HepG2 (cell line): ENCODE measurements around the gene HPS3. TPM values are rescaled to one million over a fixed set of nuclear protein-coding genes. Genes with fewer than 3 reads are reported as not detected.

Experiments
- GLI4 ChIP-seq: sonication (generic); formaldehyde crosslinking; IDR thresholded peaks from 2 replicates; pipeline ENCODE4 v1.5.1; 2020; ENCODE audit warnings: missing genetic modification reagents, mild to moderate bottlenecking, moderate library complexity, borderline replicate concordance
- MIER2 ChIP-seq: IDR thresholded peaks from 2 replicates; pipeline ENCODE4 v1.6.1; 2016; ENCODE audit warnings: missing biosample characterization, missing genetic modification reagents
- NR2F2 ChIP-seq: IDR thresholded peaks from 2 replicates; pipeline ENCODE4 v1.6.1; 2012; ENCODE audit warnings: low read depth, inconsistent platforms, borderline replicate concordance
- RAD51 ChIP-seq: fragments of 450-650 bp; IDR thresholded peaks from 2 replicates; pipeline ENCODE4 v1.6.1; 2016; ENCODE audit warnings: borderline replicate concordance
- ZBTB20 ChIP-seq: sonication (generic); formaldehyde crosslinking; IDR thresholded peaks from 2 replicates; pipeline ENCODE4 v1.8.1; 2023; ENCODE audit warnings: missing genetic modification reagents, low read depth, mild to moderate bottlenecking, borderline replicate concordance
- ZNF441 ChIP-seq: sonication (generic); formaldehyde crosslinking; IDR thresholded peaks from 2 replicates; pipeline ENCODE4 v1.7.0; 2021; ENCODE audit warnings: missing genetic modification reagents, borderline replicate concordance
- ZNF816 ChIP-seq: sonication (generic); formaldehyde crosslinking; IDR thresholded peaks from 2 replicates; pipeline ENCODE4 v1.8.0; 2022; ENCODE audit warnings: missing genetic modification reagents, mild to moderate bottlenecking, borderline replicate concordance
- polyA plus RNA-seq, 8 experiments: library from polyadenylated mRNA; depleted of rRNA in 3 of 8; stranded (reverse) in 7 of 8; unstranded in 1 of 8; fragments of >200 nt; fragmentation: Illumina TruSeq in 4 of 8; extraction: Trizol in 4 of 8; gene quantifications; 2 replicates each; pipeline versions ENCODE4 v1.2.1 to v1.2.3, GENCODE V29; 2011 to 2016; ENCODE audit warnings: low read depth in 4 of 8, missing spikeins in 1 of 8, mixed read lengths in 1 of 8; ENCODE audit not compliant: insufficient read depth in 1 of 8
- total RNA-seq, 5 experiments: library from RNA; depleted of rRNA; stranded (reverse); fragments of >200 nt; fragmentation: Illumina TruSeq; extraction: Trizol; gene quantifications; 2 replicates each; pipeline ENCODE4 v1.2.3, GENCODE V29; 2016; ENCODE audit warnings: low read depth in 1 of 5
- TF ChIP-seq, protein P1 (sequence below): sonication (generic); formaldehyde crosslinking; IDR thresholded peaks from 2 replicates; pipeline ENCODE4 v1.4.0; 2020; ENCODE audit warnings: missing genetic modification reagents
- TF ChIP-seq, protein P2 (sequence below): sonication (generic); formaldehyde crosslinking; IDR thresholded peaks from 2 replicates; pipeline ENCODE4 v1.8.0; 2022; ENCODE audit warnings: mild to moderate bottlenecking, missing genetic modification reagents
- TF ChIP-seq, protein P3 (sequence below): sonication (generic); formaldehyde crosslinking; IDR thresholded peaks from 2 replicates; pipeline ENCODE4 v1.4.0; 2020; ENCODE audit warnings: missing genetic modification reagents
- TF ChIP-seq, protein P4 (sequence below): sonication (generic); formaldehyde crosslinking; IDR thresholded peaks from 2 replicates; pipeline ENCODE4 v1.9.0; 2021; ENCODE audit warnings: missing genetic modification reagents, borderline replicate concordance
- TF ChIP-seq, protein P5 (sequence below), 2 experiments: sonication (generic) in 1 of 2; formaldehyde crosslinking in 1 of 2; IDR thresholded peaks; 2 replicates each; pipeline versions ENCODE4 v1.5.1 to v1.6.1; 2011 to 2020; ENCODE audit warnings: borderline replicate concordance in 1 of 2, low read depth in 1 of 2, low read length in 1 of 2, mild to moderate bottlenecking in 1 of 2, missing genetic modification reagents in 1 of 2, moderate library complexity in 1 of 2
- TF ChIP-seq, protein P6 (sequence below): sonication (generic); formaldehyde crosslinking; IDR thresholded peaks from 2 replicates; pipeline ENCODE4 v1.4.0; 2020; ENCODE audit warnings: mild to moderate bottlenecking, missing genetic modification reagents

Gene HPS3
- total and polyA plus RNA-seq, 2 of the 13 experiments (the other 11 are each of a cell fraction or from before 2014, with no cell fraction given) = 9.5 to 18.9 TPM

DNA sequence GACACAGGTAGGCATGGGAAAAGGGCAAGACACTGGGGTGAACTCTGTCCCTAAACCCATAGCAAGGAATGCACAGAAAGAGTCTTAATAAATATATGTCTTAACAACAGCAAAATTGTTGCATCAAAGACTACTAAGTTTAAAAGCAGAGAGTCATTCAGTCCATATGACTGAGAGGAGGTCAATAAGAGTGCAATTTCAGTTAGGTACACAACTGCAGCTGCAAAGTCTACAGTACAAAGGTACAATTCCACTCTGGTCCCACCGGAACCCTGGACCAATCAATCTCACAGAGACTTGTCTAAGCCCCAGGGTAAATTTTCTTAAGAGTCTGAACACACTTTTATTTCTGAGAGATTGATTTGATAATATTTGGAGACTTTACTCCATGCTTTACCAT is 85.3 kb downstream of the HPS3 start (continued):
- TF ChIP-seq, protein P1, sequence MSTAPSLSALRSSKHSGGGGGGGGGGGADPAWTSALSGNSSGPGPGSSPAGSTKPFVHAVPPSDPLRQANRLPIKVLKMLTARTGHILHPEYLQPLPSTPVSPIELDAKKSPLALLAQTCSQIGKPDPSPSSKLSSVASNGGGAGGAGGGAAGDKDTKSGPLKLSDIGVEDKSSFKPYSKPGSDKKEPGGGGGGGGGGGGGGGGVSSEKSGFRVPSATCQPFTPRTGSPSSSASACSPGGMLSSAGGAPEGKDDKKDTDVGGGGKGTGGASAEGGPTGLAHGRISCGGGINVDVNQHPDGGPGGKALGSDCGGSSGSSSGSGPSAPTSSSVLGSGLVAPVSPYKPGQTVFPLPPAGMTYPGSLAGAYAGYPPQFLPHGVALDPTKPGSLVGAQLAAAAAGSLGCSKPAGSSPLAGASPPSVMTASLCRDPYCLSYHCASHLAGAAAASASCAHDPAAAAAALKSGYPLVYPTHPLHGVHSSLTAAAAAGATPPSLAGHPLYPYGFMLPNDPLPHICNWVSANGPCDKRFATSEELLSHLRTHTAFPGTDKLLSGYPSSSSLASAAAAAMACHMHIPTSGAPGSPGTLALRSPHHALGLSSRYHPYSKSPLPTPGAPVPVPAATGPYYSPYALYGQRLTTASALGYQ (CRISPR knock-in tag) = peak; percentile 70; the same call in 1 of the 2 replicates
- TF ChIP-seq, protein P2, sequence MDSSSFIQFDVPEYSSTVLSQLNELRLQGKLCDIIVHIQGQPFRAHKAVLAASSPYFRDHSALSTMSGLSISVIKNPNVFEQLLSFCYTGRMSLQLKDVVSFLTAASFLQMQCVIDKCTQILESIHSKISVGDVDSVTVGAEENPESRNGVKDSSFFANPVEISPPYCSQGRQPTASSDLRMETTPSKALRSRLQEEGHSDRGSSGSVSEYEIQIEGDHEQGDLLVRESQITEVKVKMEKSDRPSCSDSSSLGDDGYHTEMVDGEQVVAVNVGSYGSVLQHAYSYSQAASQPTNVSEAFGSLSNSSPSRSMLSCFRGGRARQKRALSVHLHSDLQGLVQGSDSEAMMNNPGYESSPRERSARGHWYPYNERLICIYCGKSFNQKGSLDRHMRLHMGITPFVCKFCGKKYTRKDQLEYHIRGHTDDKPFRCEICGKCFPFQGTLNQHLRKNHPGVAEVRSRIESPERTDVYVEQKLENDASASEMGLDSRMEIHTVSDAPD (CRISPR knock-in tag) = no peak
- TF ChIP-seq ZBTB20 (peak; percentile 77; the same call in 1 of the 2 replicates), ZNF816 (CRISPR knock-in tag) (no peak), GLI4 (CRISPR knock-in tag) (no peak), ZNF441 (CRISPR knock-in tag) (no peak), NR2F2 (peak; percentile 72; the same call in 1 of the 2 replicates), MIER2 (peak; percentile 69; the same call in 1 of the 2 replicates), RAD51 (no peak)
- TF ChIP-seq, protein P3, sequence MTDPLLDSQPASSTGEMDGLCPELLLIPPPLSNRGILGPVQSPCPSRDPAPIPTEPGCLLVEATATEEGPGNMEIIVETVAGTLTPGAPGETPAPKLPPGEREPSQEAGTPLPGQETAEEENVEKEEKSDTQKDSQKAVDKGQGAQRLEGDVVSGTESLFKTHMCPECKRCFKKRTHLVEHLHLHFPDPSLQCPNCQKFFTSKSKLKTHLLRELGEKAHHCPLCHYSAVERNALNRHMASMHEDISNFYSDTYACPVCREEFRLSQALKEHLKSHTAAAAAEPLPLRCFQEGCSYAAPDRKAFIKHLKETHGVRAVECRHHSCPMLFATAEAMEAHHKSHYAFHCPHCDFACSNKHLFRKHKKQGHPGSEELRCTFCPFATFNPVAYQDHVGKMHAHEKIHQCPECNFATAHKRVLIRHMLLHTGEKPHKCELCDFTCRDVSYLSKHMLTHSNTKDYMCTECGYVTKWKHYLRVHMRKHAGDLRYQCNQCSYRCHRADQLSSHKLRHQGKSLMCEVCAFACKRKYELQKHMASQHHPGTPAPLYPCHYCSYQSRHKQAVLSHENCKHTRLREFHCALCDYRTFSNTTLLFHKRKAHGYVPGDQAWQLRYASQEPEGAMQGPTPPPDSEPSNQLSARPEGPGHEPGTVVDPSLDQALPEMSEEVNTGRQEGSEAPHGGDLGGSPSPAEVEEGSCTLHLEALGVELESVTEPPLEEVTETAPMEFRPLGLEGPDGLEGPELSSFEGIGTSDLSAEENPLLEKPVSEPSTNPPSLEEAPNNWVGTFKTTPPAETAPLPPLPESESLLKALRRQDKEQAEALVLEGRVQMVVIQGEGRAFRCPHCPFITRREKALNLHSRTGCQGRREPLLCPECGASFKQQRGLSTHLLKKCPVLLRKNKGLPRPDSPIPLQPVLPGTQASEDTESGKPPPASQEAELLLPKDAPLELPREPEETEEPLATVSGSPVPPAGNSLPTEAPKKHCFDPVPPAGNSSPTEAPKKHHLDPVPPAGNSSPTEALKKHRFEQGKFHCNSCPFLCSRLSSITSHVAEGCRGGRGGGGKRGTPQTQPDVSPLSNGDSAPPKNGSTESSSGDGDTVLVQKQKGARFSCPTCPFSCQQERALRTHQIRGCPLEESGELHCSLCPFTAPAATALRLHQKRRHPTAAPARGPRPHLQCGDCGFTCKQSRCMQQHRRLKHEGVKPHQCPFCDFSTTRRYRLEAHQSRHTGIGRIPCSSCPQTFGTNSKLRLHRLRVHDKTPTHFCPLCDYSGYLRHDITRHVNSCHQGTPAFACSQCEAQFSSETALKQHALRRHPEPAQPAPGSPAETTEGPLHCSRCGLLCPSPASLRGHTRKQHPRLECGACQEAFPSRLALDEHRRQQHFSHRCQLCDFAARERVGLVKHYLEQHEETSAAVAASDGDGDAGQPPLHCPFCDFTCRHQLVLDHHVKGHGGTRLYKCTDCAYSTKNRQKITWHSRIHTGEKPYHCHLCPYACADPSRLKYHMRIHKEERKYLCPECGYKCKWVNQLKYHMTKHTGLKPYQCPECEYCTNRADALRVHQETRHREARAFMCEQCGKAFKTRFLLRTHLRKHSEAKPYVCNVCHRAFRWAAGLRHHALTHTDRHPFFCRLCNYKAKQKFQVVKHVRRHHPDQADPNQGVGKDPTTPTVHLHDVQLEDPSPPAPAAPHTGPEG = no peak
- TF ChIP-seq, protein P4, sequence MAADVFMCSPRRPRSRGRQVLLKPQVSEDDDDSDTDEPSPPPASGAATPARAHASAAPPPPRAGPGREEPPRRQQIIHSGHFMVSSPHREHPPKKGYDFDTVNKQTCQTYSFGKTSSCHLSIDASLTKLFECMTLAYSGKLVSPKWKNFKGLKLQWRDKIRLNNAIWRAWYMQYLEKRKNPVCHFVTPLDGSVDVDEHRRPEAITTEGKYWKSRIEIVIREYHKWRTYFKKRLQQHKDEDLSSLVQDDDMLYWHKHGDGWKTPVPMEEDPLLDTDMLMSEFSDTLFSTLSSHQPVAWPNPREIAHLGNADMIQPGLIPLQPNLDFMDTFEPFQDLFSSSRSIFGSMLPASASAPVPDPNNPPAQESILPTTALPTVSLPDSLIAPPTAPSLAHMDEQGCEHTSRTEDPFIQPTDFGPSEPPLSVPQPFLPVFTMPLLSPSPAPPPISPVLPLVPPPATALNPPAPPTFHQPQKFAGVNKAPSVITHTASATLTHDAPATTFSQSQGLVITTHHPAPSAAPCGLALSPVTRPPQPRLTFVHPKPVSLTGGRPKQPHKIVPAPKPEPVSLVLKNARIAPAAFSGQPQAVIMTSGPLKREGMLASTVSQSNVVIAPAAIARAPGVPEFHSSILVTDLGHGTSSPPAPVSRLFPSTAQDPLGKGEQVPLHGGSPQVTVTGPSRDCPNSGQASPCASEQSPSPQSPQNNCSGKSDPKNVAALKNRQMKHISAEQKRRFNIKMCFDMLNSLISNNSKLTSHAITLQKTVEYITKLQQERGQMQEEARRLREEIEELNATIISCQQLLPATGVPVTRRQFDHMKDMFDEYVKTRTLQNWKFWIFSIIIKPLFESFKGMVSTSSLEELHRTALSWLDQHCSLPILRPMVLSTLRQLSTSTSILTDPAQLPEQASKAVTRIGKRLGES (CRISPR knock-in tag) = no peak
- TF ChIP-seq, protein P5, sequence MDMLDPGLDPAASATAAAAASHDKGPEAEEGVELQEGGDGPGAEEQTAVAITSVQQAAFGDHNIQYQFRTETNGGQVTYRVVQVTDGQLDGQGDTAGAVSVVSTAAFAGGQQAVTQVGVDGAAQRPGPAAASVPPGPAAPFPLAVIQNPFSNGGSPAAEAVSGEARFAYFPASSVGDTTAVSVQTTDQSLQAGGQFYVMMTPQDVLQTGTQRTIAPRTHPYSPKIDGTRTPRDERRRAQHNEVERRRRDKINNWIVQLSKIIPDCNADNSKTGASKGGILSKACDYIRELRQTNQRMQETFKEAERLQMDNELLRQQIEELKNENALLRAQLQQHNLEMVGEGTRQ (IDR thresholded peaks at IDR 0.05; ENCODE audit: low read depth, low read length) = no peak
- TF ChIP-seq, protein P5 (CRISPR knock-in tag; IDR thresholded peaks at IDR 0.05; ENCODE audit: borderline replicate concordance) = no peak
- TF ChIP-seq, protein P6, sequence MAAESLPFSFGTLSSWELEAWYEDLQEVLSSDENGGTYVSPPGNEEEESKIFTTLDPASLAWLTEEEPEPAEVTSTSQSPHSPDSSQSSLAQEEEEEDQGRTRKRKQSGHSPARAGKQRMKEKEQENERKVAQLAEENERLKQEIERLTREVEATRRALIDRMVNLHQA (CRISPR knock-in tag) = peak; percentile 37; the same call in 1 of the 2 replicates
